ENCODE measurements around the gene TMCC2.
"Not testable (repeated sequence)": the region's sequence is repeated elsewhere in the genome, so short reads cannot be mapped to it uniquely, and the experiment has no call there.

Gene TMCC2

GRCh38 chr1:205227584-205228013, at the start of gene TMCC2:
TSS of gene TMCC2 (plus strand) at chr1:205227946. CDS start at chr1:205228565, 619 bp downstream.
- peak; percentile 80 to 82 for DNase-seq (ENCODE audit: low read depth in 2 of 2)

- no peak for DNase-seq (ENCODE audit: low read depth in 2 of 2)
Measured at GRCh38 chr1:205179842-205180241, 47.9 kb upstream of the TMCC2 start.

GRCh38 chr1:205180331-205180730, 47.4 kb upstream of the TMCC2 start:
- not testable (repeated sequence) for DNase-seq (ENCODE audit: low read depth in 2 of 2)

- no peak for DNase-seq (ENCODE audit: low read depth in 2 of 2)
Measured at GRCh38 chr1:205182930-205183329, 44.8 kb upstream of the TMCC2 start.

- no peak for DNase-seq (ENCODE audit: low read depth in 2 of 2)
Measured at GRCh38 chr1:205183676-205184335, 43.9 kb upstream of the TMCC2 start.

- no peak for DNase-seq (ENCODE audit: low read depth in 2 of 2)
Measured at GRCh38 chr1:205186191-205186590, 41.6 kb upstream of the TMCC2 start.

- no peak for DNase-seq (ENCODE audit: low read depth in 2 of 2)
Measured at GRCh38 chr1:205187420-205187819, 40.3 kb upstream of the TMCC2 start.

GRCh38 chr1:205188098-205188497, 39.6 kb upstream of the TMCC2 start:
- DNase-seq (ENCODE audit: low read depth in 2 of 2): no peak

GRCh38 chr1:205188596-205188995, 39.1 kb upstream of the TMCC2 start:
- no peak for DNase-seq (ENCODE audit: low read depth in 2 of 2)

GRCh38 chr1:205189131-205189530, 38.6 kb upstream of the TMCC2 start:
- no peak for DNase-seq (ENCODE audit: low read depth in 2 of 2)

- no peak for DNase-seq (ENCODE audit: low read depth in 2 of 2)
Measured at GRCh38 chr1:205190845-205191577, 36.7 kb upstream of the TMCC2 start.

GRCh38 chr1:205191622-205192021, 36.1 kb upstream of the TMCC2 start:
- no peak for DNase-seq (ENCODE audit: low read depth in 2 of 2)

- no peak for DNase-seq (ENCODE audit: low read depth in 2 of 2)
Measured at GRCh38 chr1:205192287-205192686, 35.5 kb upstream of the TMCC2 start.

GRCh38 chr1:205199090-205199930, 28.4 kb upstream of the TMCC2 start:
- peak in 1 of 2 donors; percentile 38 for DNase-seq (ENCODE audit: low read depth in 2 of 2)

GRCh38 chr1:205199931-205200299, 27.8 kb upstream of the TMCC2 start:
- no peak for DNase-seq (ENCODE audit: low read depth in 2 of 2)

GRCh38 chr1:205204552-205204951, 23.2 kb upstream of the TMCC2 start:
- DNase-seq (ENCODE audit: low read depth in 2 of 2): no peak

- no peak for DNase-seq (ENCODE audit: low read depth in 2 of 2)
Measured at GRCh38 chr1:205205055-205205454, 22.7 kb upstream of the TMCC2 start.

- no peak for DNase-seq (ENCODE audit: low read depth in 2 of 2)
Measured at GRCh38 chr1:205208811-205209210, 18.9 kb upstream of the TMCC2 start.

GRCh38 chr1:205210756-205211168, 17.0 kb upstream of the TMCC2 start:
- no peak for DNase-seq (ENCODE audit: low read depth in 2 of 2)

- peak; percentile 85 to 90 for DNase-seq (ENCODE audit: low read depth in 2 of 2)
Measured at GRCh38 chr1:205211169-205211838, 16.4 kb upstream of the TMCC2 start, which contains the start of gene DSTYK. TSS of gene DSTYK (minus strand) at chr1:205211702. CDS start at chr1:205211535, 167 bp downstream.

GRCh38 chr1:205211839-205212536, 15.8 kb upstream of the TMCC2 start:
- DNase-seq (ENCODE audit: low read depth in 2 of 2): no peak

Data from stimulated activated CD8-positive, alpha-beta memory T cell treated with anti-CD3 and anti-CD28 coated beads, Interleukin-2, amount 100 ng/mL, for 48 hours (primary cell).